Measurements from ENCODE around the gene CKAP2L.

- TF ChIP-seq CTCF (conservative IDR thresholded peaks at IDR 0.05; ENCODE audit: low read depth, low read length) (no peak), EZH2 (IDR thresholded peaks at IDR 0.05; ENCODE audit: low read length, unreplicated experiment) (no peak), EZH2phosphoT487 (IDR thresholded peaks at IDR 0.05; ENCODE audit: borderline replicate concordance, low read length) (no peak)
Measured at GRCh38 chr2:112714331-112714730, 50.1 kb downstream of the CKAP2L start.

Data from PC-3 (cell line).